Liver (tissue), 3 donors: ENCODE results near the gene SMTNL2.

Source experiments
- RXRA ChIP-seq, 2 donors: IDR thresholded peaks; 2 replicates each; pipeline ENCODE4 v1.6.1; 2017 to 2018; ENCODE audit warnings: antibody characterized with exemption in 2 of 2, mild to moderate bottlenecking in 1 of 2
- TAF1 ChIP-seq: conservative IDR thresholded peaks from 2 replicates; pipeline ENCODE4 v1.6.1; 2016; ENCODE audit warnings: antibody characterized with exemption, mild to moderate bottlenecking
- TF ChIP-seq, protein P1 (sequence below): fragments of 150-350 bp; IDR thresholded peaks from 2 replicates; pipeline ENCODE4 v1.5.1; 2017; ENCODE audit warnings: improper control_type of control experiment, low read depth, low read length; ENCODE audit not compliant: missing input control
- TF ChIP-seq, protein P2 (sequence below): IDR thresholded peaks from 2 replicates; pipeline ENCODE4 v1.6.1; 2016; ENCODE audit warnings: antibody characterized with exemption
- donor health status: healthy.
- donor health status: healthy.

DNA sequence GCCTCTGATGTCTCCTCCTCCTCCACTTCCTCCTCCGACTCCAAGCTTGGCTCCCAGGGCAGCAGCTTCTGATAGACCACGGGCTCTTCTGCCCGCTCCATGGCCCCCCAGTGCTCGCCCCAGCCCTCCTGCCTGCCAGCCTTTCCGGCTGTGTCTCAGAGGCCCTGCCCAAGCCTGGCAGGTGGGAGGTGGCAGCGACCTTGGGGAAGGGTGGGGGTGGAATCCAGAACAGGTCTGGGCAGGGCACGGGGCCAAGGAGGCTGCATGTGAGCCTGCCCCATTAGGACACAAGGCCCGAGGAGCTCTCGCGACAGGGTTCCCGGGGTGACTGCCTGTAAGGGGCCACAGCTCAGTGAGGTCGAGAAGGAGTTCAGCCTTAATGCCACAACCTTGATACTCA lies 23.9 kb upstream of the SMTNL2 start, which contains the start of gene GGT6:
- TF ChIP-seq RXRA (IDR thresholded peaks at IDR 0.05) (no peak), TAF1 (no peak)
- TF ChIP-seq, protein P1, sequence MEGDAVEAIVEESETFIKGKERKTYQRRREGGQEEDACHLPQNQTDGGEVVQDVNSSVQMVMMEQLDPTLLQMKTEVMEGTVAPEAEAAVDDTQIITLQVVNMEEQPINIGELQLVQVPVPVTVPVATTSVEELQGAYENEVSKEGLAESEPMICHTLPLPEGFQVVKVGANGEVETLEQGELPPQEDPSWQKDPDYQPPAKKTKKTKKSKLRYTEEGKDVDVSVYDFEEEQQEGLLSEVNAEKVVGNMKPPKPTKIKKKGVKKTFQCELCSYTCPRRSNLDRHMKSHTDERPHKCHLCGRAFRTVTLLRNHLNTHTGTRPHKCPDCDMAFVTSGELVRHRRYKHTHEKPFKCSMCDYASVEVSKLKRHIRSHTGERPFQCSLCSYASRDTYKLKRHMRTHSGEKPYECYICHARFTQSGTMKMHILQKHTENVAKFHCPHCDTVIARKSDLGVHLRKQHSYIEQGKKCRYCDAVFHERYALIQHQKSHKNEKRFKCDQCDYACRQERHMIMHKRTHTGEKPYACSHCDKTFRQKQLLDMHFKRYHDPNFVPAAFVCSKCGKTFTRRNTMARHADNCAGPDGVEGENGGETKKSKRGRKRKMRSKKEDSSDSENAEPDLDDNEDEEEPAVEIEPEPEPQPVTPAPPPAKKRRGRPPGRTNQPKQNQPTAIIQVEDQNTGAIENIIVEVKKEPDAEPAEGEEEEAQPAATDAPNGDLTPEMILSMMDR = no peak
- TF ChIP-seq, protein P2, sequence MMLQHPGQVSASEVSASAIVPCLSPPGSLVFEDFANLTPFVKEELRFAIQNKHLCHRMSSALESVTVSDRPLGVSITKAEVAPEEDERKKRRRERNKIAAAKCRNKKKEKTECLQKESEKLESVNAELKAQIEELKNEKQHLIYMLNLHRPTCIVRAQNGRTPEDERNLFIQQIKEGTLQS = no peak
